IMR-90 (cell line): Measurements from ENCODE around the gene TEAD1. TPM values are rescaled to one million over a fixed set of nuclear protein-coding genes. Genes with fewer than 3 reads are reported as not detected.
A peak's percentile ranks its signal among the peaks of the same experiment; 100 is the strongest.

Experiments
- ATAC-seq: fragments of 200-7000 bp; cut with Tn5 transposase; 2 replicates; pipeline ENCODE4 v1.9.1; 2020; ENCODE audit warnings: low read depth, mild to moderate bottlenecking, moderate library complexity
- BruUV-seq: library from RNA; stranded (reverse); fragments of 400-500 nt; replicated peaks from 2 replicates; lab custom pipeline; 2021; lab: Mats Ljungman, UMichigan
- CTCF ChIA-PET: fragments of 300-600 bp; formaldehyde crosslinking; extraction: SDS; loops from one replicate; lab custom pipeline; 2021; ENCODE audit warnings: antibody characterized with exemption; lab: Yijun Ruan, JAX
- POLR2A ChIA-PET: fragments of 300-600 bp; sonication (Branson Sonifier 250); formaldehyde crosslinking; loops from one replicate; lab custom pipeline; 2022; ENCODE audit warnings: antibody characterized with exemption; ENCODE audit not compliant: unreplicated experiment; lab: Charles Lee
- DNase-seq: peaks from one replicate; pipeline ENCODE4 v3.0.0; 2013
- H2AFZ ChIP-seq: replicated peaks from 2 replicates; pipeline ENCODE3; 2013; ENCODE audit warnings: low read length, mild to moderate bottlenecking; ENCODE audit not compliant: poor library complexity
- H2AK5ac ChIP-seq: 2 replicates; pipeline ENCODE4 v1.6.1; 2013; ENCODE audit warnings: low read depth, low read length, inconsistent platforms
- H2AK9ac ChIP-seq: replicated peaks from 2 replicates; pipeline ENCODE3; 2013; ENCODE audit warnings: mild to moderate bottlenecking, low read depth, low read length, moderate library complexity; ENCODE audit not compliant: poor library complexity
- H2BK120ac ChIP-seq: 2 replicates; pipeline ENCODE4 v1.6.1; 2013; ENCODE audit warnings: low read depth, low read length, inconsistent platforms
- H2BK15ac ChIP-seq: 3 replicates; pipeline ENCODE4 v1.6.1; 2013; ENCODE audit warnings: low read depth, low read length, inconsistent platforms
- H2BK20ac ChIP-seq: 2 replicates; pipeline ENCODE4 v1.6.1; 2013; ENCODE audit warnings: low read depth, mild to moderate bottlenecking, inconsistent platforms, low read length, moderate library complexity
- H2BK5ac ChIP-seq: 2 replicates; pipeline ENCODE4 v1.6.1; 2013; ENCODE audit warnings: mild to moderate bottlenecking, low read depth, low read length, inconsistent platforms; ENCODE audit not compliant: poor library complexity, severe bottlenecking
- H3K14ac ChIP-seq: replicated peaks from 2 replicates; pipeline ENCODE4 v1.6.1; 2013; ENCODE audit warnings: low read depth, low read length, inconsistent platforms
- H3K18ac ChIP-seq: 2 replicates; pipeline ENCODE4 v1.6.1; 2013; ENCODE audit warnings: low read depth, low read length, control low read depth
- H3K23ac ChIP-seq: 2 replicates; pipeline ENCODE4 v1.6.1; 2013; ENCODE audit warnings: low read depth, low read length, inconsistent platforms
- H3K27ac ChIP-seq: 2 replicates; pipeline ENCODE4 v1.5.1; 2013; ENCODE audit warnings: mild to moderate bottlenecking, control low read depth, low read length; ENCODE audit not compliant: insufficient read depth
- H3K27me3 ChIP-seq: 2 replicates; pipeline ENCODE4 v1.6.1; 2013; ENCODE audit warnings: low read length; ENCODE audit not compliant: control insufficient read depth, insufficient read depth
- H3K36me3 ChIP-seq: 2 replicates; pipeline ENCODE4 v1.6.1; 2013; ENCODE audit warnings: low read length, mixed read lengths; ENCODE audit not compliant: control insufficient read depth, insufficient read depth
- H3K4ac ChIP-seq: 2 replicates; pipeline ENCODE4 v1.6.1; 2013; ENCODE audit warnings: low read depth, low read length, inconsistent platforms
- H3K4me1 ChIP-seq: 2 replicates; pipeline ENCODE4 v1.6.1; 2013; ENCODE audit warnings: low read length, mixed read lengths; ENCODE audit not compliant: control insufficient read depth, insufficient read depth
- H3K4me2 ChIP-seq: 2 replicates; pipeline ENCODE4 v1.6.1; 2013; ENCODE audit warnings: low read depth, mild to moderate bottlenecking, control low read depth, low read length, moderate library complexity
- H3K4me3 ChIP-seq: 2 replicates; pipeline ENCODE4 v1.5.1; 2013; ENCODE audit warnings: low read depth, mild to moderate bottlenecking, control low read depth, low read length, moderate library complexity; ENCODE audit not compliant: insufficient read depth
- H3K56ac ChIP-seq: 2 replicates; pipeline ENCODE4 v1.6.1; 2013; ENCODE audit warnings: low read length, inconsistent platforms; ENCODE audit not compliant: insufficient read depth; ENCODE audit errors: extremely low read depth
- H3K79me1 ChIP-seq, 2 experiments: 2 replicates each; pipeline ENCODE4 v1.6.1; 2013; ENCODE audit warnings: low read length in 2 of 2, inconsistent platforms in 1 of 2, low read depth in 1 of 2
- H3K9ac ChIP-seq: 2 replicates; pipeline ENCODE4 v1.6.1; 2013; ENCODE audit warnings: low read depth, low read length, control low read depth
- H3K9me1 ChIP-seq: 2 replicates; pipeline ENCODE4 v1.6.1; 2013; ENCODE audit warnings: low read length, inconsistent platforms; ENCODE audit not compliant: insufficient read depth
- H3K9me3 ChIP-seq: 2 replicates; pipeline ENCODE4 v1.6.1; 2013; ENCODE audit warnings: low read length; ENCODE audit not compliant: control insufficient read depth, insufficient read depth
- H4K20me1 ChIP-seq: 2 replicates; pipeline ENCODE4 v1.6.1; 2013; ENCODE audit warnings: low read length, inconsistent platforms; ENCODE audit not compliant: insufficient read depth
- H4K5ac ChIP-seq: 2 replicates; pipeline ENCODE4 v1.6.1; 2013; ENCODE audit warnings: mild to moderate bottlenecking, low read depth, low read length, control low read depth
- H4K8ac ChIP-seq, 2 experiments: 2 replicates each; pipeline ENCODE4 v1.6.1; 2013; ENCODE audit warnings: low read depth in 2 of 2, low read length in 2 of 2, control low read depth in 1 of 2, inconsistent platforms in 1 of 2
- H4K91ac ChIP-seq: 2 replicates; pipeline ENCODE4 v1.6.1; 2013; ENCODE audit warnings: low read depth, low read length, inconsistent platforms; ENCODE audit not compliant: insufficient read depth
- CEBPB ChIP-seq: IDR thresholded peaks from 2 replicates; pipeline ENCODE4 v1.6.1; 2012; ENCODE audit warnings: low read depth, low read length, improper control_type of control experiment
- CTCF ChIP-seq: conservative IDR thresholded peaks from 2 replicates; pipeline ENCODE4 v1.5.1; 2012; ENCODE audit warnings: mild to moderate bottlenecking, low read depth, low read length, improper control_type of control experiment
- MXI1 ChIP-seq: IDR thresholded peaks from 2 replicates; pipeline ENCODE4 v1.6.1; 2012; ENCODE audit warnings: low read depth, mild to moderate bottlenecking, low read length, moderate library complexity, borderline replicate concordance
- NFE2L2 ChIP-seq: fragments of 150-350 bp; IDR thresholded peaks from 2 replicates; pipeline ENCODE4 v1.6.1; 2016; ENCODE audit warnings: low read depth, mild to moderate bottlenecking, low read length
- RAD21 ChIP-seq: IDR thresholded peaks from 2 replicates; pipeline ENCODE4 v1.6.1; 2012; ENCODE audit warnings: low read length, improper control_type of control experiment
- RCOR1 ChIP-seq: IDR thresholded peaks from 2 replicates; pipeline ENCODE4 v1.6.1; 2012; ENCODE audit warnings: mild to moderate bottlenecking, low read length, improper control_type of control experiment; ENCODE audit not compliant: insufficient replicate concordance
- WGBS, 2 experiments: methylation state at CpG; one replicate each; pipeline versions ENCODE4 v1.1.5 to v1.1.7; 2013; ENCODE audit warnings: missing lambda C conversion rate in 2 of 2; ENCODE audit not compliant: insufficient read length in 1 of 2; ENCODE audit errors: extremely low coverage in 2 of 2; 5-methylcytosine and 5-hydroxymethylcytosine counted together
- dilution Hi-C: fragments of 300-500 bp; cut with HindIII; formaldehyde crosslinking; loops from one replicate; pipeline ENCODE4 v1.14.3; 2018; ENCODE audit warnings: low sequenced_read_pairs; ENCODE audit not compliant: unreplicated experiment
- in situ Hi-C: fragments of 300-500 bp; cut with MboI; formaldehyde crosslinking; loops from 3 replicates; pipeline ENCODE4 v1.14.3; 2019; ENCODE audit warnings: low sequenced_read_pairs, inconsistent platforms, mixed read lengths
- intact Hi-C: fragments of 100-400 bp; cut with micrococcal nuclease; formaldehyde crosslinking; loops from 2 replicates; pipeline ENCODE4 v1.10.0; 2022
- polyA plus RNA-seq, 3 experiments: library from polyadenylated mRNA; depleted of rRNA; stranded (reverse); fragments of >200 nt; gene quantifications; 2 replicates each; pipeline ENCODE4 v1.2.3, GENCODE V29; 2012; ENCODE audit warnings: low replicate concordance in 1 of 3
- total RNA-seq: library from RNA; depleted of rRNA; stranded (reverse); fragments of >200 nt; gene quantifications from 2 replicates; pipeline ENCODE4 v1.2.3, GENCODE V29; 2012

TEAD1 gene
- total and polyA plus RNA-seq, 2 of the 4 experiments (the other 2 are of a cell fraction), result 51.8 to 69.2 TPM

GRCh38 chr11:12752868-12753524 is 78.8 kb downstream of the TEAD1 start:
- no TSS peak for BruUV-seq
- Histone ChIP-seq H2AK5ac (no peak overlapping the region), H2BK120ac (no peak overlapping the region), H3K4ac (no peak overlapping the region), H3K23ac (no peak overlapping the region), H3K4me2 (no peak overlapping the region), H4K8ac (no peak overlapping the region), H3K9me3 (no peaks in the 10 kb centered on the region), H2BK20ac (no peak overlapping the region), H4K91ac (no peak overlapping the region), H3K36me3 (no peaks in the 10 kb centered on the region; the same call in 1 of the 2 replicates), H3K9me1 (peaks cover 52% of the 10 kb centered on the region), H2BK5ac (no peak overlapping the region), H2AK9ac (no peak overlapping the region), H3K4me3 (no peak overlapping the region), H4K5ac (no peak overlapping the region), H3K14ac (no peak overlapping the region), H3K79me1 (peaks cover 24 to 98% of the 10 kb centered on the region in 2 experiments), H3K18ac (no peak overlapping the region), H3K56ac (no peak overlapping the region), H2AFZ (no peak overlapping the region), H4K20me1 (peaks cover 100% of the 10 kb centered on the region), H3K27me3 (no peaks in the 10 kb centered on the region), H3K9ac (no peak overlapping the region), H2BK15ac (no peak overlapping the region), H3K27ac (no peak overlapping the region), H3K4me1 (peaks cover 26% of the 10 kb centered on the region)
- CTCF ChIA-PET, result interaction anchor here (1.0 to 1.1 kb wide), 3 partner anchors 11 to 19 kb away, joined by 3 read pairs; no protein-coding TSS in a partner anchor
- DNase-seq (no peak), ATAC-seq (no peak)
- POLR2A ChIA-PET, result no interaction called here
- in situ Hi-C loops, result no loop called here
- TF ChIP-seq RCOR1, result no peak
- TF ChIP-seq CTCF, result 0 out of 2 replicates have a peak, but pooled peaks have one; percentile 8
- TF ChIP-seq NFE2L2, result no peak
- no peak for TF ChIP-seq CEBPB
- TF ChIP-seq RAD21, result no peak
- no peak for TF ChIP-seq MXI1
- dilution Hi-C loops, result no loop called here
- intact Hi-C loops, result no loop called here
- WGBS, 2 experiments, result no CpG with 5 or more reads among the region's 8 CpGs
